ENCODE measurements around the gene CT45A9.
"Not testable (repeated sequence)": the region's sequence is repeated elsewhere in the genome, so short reads cannot be mapped to it uniquely, and the experiment has no call there.

The CT45A9 gene, protein sequence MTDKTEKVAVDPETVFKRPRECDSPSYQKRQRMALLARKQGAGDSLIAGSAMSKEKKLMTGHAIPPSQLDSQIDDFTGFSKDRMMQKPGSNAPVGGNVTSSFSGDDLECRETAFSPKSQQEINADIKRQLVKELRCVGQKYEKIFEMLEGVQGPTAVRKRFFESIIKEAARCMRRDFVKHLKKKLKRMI

DNA sequence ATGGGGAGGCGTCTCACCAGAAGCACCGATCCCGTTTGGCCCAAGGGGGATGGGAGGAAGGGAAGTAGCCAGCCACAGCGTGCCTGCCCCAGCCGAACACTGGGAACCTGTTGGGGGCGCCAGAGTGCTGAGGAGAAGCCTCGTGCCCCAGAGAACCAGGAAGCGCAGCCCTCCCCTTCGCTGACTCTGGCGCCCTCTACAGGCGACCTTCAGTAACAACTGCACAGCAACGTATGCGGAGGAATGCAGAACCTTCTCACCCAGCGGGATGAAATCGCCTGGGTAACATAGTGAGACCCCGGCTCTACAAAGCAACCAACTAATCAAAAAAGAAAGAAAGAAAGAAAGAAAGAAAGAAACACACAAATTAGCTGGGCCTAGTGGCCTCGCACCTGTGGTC is at the start of gene CT45A9:
TSS of gene CT45A9 (minus strand) at position 101 of the 400 bp plus-strand sequence. CDS start 3,751 bp downstream, outside the sequence.
- DNase-seq = not testable (repeated sequence)

DNA sequence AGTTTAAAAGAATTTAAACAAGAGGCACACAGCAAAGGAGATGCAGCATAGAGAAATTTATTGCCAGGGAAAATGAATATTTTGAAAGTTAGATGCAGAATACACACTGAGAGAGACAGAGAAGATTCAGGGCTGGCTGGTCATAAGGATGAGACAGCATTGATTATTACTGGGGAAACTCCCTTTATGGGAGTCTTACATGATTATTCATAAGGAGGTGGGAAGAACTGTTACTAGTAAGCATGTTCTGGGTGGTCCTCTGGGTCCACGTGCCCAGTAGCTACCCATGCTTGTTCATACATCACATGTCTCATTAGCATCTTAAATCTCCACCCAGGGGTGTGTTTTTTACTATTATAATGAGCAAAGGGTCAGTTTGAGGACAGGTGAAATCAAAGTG is 48.9 kb upstream of the CT45A9 start:
- DNase-seq = not testable (repeated sequence)

DNA sequence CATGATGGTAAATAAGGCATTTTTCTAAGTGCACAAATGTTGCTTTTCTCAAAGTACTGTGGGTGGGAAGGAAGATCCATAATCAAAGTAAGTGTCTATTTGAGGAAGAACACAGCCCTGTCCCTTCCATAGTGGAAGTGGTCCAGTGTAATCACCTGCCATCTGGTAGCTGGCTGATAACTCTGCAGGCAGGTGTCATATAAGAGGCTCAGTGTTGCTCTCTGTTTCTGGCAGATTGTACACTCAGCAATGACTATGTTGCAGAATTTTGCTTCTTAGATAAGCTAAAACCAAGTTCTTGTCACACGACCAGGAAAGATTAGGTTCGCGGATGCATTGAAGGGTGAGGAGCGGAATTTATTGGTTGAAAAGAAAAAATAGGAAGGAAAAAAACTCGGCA is 42.8 kb upstream of the CT45A9 start:
- no peak for DNase-seq

DNA sequence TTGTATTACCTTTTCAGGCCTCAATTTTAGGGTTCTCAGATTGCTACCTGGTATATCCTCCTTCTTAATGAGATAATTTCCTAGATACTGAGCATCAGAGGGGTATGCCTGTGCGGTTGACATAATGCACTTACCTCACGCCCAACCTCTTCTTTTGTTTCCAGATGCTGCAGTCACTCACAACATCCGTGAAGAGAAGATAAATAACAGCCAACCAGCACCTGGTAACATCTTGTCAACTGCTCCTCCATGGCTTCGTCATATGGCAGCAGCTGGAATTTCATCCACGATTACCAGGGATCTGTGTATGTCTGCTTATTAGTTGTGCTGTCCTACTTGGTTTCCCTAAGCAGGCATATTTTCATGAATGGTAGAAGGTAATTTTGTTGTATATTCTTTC is 38.6 kb upstream of the CT45A9 start:
- DNase-seq = no peak

DNA sequence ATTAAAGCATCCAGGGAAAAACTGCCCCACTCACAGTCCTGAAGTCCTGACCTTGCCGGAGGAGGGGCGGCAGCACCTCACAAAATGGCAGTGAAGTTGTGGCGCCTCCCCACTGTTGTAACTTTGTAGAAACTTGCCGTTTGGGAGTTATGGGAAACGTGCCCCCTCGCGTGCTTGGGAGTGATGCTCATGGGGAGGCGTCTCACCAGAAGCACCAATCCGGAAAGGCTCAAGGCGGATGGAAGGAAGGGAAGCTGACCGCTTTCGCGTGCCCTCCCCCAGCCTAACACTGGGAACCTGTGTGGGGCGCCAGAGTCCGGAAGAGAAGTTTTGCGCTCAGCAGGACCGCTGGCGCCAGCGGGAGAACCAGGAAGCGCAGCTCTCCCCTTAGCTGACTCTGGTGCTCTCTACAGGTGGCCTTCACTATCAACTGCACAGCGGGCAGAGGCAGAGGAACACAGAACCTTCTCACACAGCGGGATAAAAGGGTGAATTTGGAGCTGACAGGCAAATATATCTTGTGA is 21.7 kb upstream of the CT45A9 start, which contains the start of the genes CT45A10 and SAGE1:
TSS of gene CT45A10 (minus strand) at position 151 of the 524 bp plus-strand sequence. CDS start 8,100 bp downstream, outside the sequence.
TSS of gene SAGE1 (plus strand) at position 423 of the 524 bp plus-strand sequence. CDS start 2,527 bp downstream, outside the sequence.
- DNase-seq = no peak

DNA sequence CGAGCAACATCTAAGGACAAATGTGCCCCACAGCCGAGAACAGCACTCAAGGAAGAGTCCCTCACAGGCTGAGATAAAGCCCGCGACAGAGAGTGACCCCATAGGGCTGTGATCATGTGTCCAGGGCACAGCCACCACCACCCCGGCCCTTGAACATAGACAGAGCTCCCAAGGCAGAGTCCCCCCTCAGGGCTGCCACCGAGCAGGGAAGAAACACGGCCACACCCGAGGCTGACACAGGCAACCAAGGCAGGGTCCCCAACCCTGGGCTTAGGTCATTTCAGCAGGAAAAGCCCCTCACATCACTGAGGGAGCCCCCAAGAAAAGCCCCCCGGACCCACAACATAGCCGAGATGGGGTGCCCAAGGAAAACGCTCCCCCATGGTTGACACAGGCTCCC is 21.2 kb upstream of the CT45A9 start:
- DNase-seq = no peak

DNA sequence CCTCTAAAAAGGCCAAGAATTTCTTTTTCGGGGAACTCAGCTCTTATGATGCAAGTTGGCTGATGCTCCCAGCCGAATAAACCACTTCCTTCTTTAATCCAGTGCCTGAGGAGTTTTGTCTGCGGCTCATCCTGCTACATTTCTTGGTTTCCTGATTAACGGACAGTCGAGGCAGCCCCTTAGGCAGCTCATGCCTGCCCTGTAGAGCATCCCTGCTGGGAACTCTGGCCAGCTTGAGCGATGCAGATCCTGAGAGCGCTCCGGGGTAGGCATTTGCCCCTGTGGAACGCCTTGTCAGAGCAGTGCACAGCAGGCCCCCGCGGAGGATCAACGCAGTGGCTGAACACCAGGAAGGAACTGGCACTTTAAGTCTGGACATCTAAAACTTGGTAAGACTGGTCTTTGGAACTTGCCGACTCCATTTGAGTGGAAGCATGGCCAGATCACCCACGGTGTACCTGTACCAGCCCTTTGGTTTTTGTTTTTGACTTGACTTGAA is 18.5 kb upstream of the CT45A9 start:
- no peak for DNase-seq

DNA sequence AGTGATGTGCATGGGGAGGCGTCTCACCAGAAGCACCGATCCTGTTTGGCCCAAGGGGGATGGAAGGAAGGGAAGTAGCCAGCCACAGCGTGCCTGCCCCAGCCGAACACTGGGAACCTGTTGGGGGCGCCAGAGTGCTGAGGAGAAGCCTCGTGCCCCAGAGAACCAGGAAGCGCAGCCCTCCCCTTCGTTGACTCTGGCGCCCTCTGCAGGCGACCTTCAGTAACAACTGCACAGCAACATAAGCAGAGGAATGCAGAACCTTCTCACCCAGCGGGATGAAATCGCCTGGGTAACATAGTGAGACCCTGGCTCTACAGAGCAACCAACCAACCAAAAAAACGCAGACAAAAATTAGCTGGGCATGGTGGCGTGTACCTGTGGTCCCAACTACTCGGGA is 17.4 kb upstream of the CT45A9 start:
- DNase-seq = not testable (repeated sequence)

DNA sequence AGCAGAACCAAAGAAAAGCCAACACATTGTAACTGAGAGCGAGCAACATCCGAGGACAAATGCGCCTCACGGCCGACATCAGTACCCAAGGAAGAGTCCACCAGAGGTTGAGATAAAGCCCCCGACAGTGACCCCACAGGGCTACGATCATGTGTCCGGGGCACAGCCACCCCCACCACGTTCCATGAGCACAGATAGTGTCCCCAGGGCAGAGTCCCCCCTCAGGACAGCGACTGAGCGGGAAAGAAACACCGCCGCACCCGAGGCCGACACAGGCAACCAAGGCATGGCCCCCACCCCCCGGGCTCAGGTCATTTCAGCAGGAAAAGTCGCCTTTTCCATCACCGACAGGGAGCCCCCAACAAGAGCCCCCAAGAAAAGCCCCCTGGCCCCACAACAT is 16.6 kb upstream of the CT45A9 start:
- DNase-seq = not testable (repeated sequence)

DNA sequence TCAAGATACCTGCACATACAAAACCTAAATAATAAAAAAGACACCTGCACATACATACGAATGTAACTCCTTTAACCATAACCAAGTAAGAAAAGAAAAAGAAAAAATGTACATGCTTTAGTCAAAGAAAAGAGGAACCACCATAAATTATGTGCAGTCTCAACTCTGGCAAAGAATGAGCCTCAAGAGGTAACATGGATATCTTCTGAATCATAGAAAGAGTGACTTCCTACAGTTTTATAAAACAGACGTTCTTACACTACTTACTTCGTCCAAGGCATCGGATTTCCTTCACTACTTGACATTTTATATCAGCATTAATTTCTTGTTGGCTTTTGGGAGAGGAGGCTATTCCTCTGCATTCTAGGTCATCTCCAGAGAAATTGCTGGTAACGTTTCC is 11.1 kb upstream of the CT45A9 start:
- not testable (repeated sequence) for DNase-seq

DNA sequence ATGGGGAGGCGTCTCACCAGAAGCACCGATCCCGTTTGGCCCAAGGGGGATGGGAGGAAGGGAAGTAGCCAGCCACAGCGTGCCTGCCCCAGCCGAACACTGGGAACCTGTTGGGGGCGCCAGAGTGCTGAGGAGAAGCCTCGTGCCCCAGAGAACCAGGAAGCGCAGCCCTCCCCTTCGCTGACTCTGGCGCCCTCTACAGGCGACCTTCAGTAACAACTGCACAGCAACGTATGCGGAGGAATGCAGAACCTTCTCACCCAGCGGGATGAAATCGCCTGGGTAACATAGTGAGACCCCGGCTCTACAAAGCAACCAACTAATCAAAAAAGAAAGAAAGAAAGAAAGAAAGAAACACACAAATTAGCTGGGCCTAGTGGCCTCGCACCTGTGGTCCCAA is 17.2 kb downstream of the CT45A9 start, which contains the start of gene CT45A8:
TSS of gene CT45A8 (minus strand) at position 101 of the 400 bp plus-strand sequence. CDS start 3,755 bp downstream, outside the sequence.
- not testable (repeated sequence) for DNase-seq

DNA sequence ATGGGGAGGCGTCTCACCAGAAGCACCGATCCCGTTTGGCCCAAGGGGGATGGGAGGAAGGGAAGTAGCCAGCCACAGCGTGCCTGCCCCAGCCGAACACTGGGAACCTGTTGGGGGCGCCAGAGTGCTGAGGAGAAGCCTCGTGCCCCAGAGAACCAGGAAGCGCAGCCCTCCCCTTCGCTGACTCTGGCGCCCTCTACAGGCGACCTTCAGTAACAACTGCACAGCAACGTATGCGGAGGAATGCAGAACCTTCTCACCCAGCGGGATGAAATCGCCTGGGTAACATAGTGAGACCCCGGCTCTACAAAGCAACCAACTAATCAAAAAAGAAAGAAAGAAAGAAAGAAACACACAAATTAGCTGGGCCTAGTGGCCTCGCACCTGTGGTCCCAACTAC is 34.4 kb downstream of the CT45A9 start, which contains the start of gene CT45A7:
TSS of gene CT45A7 (minus strand) at position 101 of the 400 bp plus-strand sequence. CDS start 3,747 bp downstream, outside the sequence.
- not testable (repeated sequence) for DNase-seq

DNA sequence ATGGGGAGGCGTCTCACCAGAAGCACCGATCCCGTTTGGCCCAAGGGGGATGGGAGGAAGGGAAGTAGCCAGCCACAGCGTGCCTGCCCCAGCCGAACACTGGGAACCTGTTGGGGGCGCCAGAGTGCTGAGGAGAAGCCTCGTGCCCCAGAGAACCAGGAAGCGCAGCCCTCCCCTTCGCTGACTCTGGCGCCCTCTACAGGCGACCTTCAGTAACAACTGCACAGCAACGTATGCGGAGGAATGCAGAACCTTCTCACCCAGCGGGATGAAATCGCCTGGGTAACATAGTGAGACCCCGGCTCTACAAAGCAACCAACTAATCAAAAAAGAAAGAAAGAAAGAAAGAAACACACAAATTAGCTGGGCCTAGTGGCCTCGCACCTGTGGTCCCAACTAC is 51.7 kb downstream of the CT45A9 start, which contains the start of gene CT45A2:
TSS of gene CT45A2 (minus strand) at position 101 of the 400 bp plus-strand sequence. CDS start 3,747 bp downstream, outside the sequence.
- DNase-seq = not testable (repeated sequence)

Measured in right hindlimb (tissue), 1 donor.